ENCODE data around the gene GPR180. TPM values are rescaled to one million over a fixed set of nuclear protein-coding genes. Genes with fewer than 3 reads are reported as not detected.
A peak's percentile ranks its signal among the peaks of the same experiment; 100 is the strongest.

GPR180 gene
- total and polyA plus RNA-seq, 2 of the 13 experiments (the other 11 are each of a cell fraction or from before 2014, with no cell fraction given), result not detected

DNA sequence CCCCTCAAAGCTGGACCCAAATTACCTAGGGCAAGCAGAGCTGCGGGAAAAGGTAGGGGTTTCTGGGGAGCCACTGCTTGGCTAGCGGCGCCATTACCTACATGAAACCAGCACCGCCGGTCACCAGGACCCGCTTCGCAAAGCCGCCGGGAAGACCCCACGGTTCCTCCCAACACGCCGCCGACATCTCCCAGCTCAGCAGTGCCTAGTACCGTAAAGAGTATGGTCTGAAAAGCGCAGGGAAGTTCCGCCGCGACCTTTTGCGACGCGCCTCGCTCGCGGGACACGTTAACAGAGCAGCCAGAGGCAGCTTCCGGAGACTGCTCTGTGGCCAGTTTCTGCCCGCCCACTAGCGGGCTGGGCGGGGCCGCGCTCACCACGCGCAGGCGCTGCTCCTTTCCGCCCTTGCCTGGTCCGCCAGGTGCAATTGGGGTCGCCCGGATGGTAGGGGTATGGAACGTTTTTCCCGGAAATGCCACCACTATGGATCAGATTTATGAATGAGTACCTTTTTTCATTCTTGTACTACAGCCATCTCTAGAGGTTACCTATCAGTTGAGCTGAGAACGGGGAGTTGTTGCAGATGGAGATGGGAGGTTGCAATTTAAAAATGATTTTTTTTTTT lies 5.6 kb upstream of the GPR180 start, which contains the start of gene TGDS (continued):
- TF ChIP-seq ZSCAN22 (CRISPR knock-in tag; IDR thresholded peaks at IDR 0.05) (no peak), ISL2 (CRISPR knock-in tag; IDR thresholded peaks at IDR 0.05) (no peak), REPIN1 (CRISPR knock-in tag; IDR thresholded peaks at IDR 0.05; ENCODE audit: borderline replicate concordance, low read depth) (peak; percentile 30; the same call in 1 of the 2 replicates)

- Histone ChIP-seq H3K27me3 (ENCODE audit: control insufficient read depth in 1 of 2, insufficient read depth in 2 of 2, low read length in 2 of 2) (no peaks in the 10 kb centered on the region; a peak in 1 of 5 replicates), H3K36me3 (replicated peaks in 1 of 2; ENCODE audit: control insufficient read depth in 1 of 2, insufficient read depth in 2 of 2, low read length in 2 of 2) (peaks cover 0 to 9% of the 10 kb centered on the region in 2 experiments; a peak in 2 of 5 replicates), H3K9me3 (ENCODE audit: low read length) (no peaks in the 10 kb centered on the region), H3K4me3 (replicated peaks in 1 of 3; ENCODE audit: insufficient read depth in 1 of 3, low read depth in 2 of 3, low read length in 3 of 3) (peak overlapping the region; percentile 59 to 94 (median 92); a peak in 5 of 6 replicates), H4K20me1 (ENCODE audit: insufficient read depth, low read length) (peaks cover 5% of the 10 kb centered on the region; the same call in 1 of the 2 replicates), H2AFZ (ENCODE audit: low read length) (no peak overlapping the region), H3K9ac (ENCODE audit: insufficient read depth, low read depth, low read length) (0 out of 2 replicates have a peak overlapping the region, but pooled peaks have one; percentile 90), H3K27ac (ENCODE audit: extremely low read length, insufficient read depth, low read length) (peak overlapping the region; percentile 80), H3K4me2 (ENCODE audit: low read depth, low read length) (peak overlapping the region; percentile 95), H3K4me1 (ENCODE audit: insufficient read depth, low read length) (peaks cover 64% of the 10 kb centered on the region), H3K79me2 (ENCODE audit: insufficient read depth, low read length) (peaks cover 26% of the 10 kb centered on the region)
- ATAC-seq, result no peak; the same call in 2 of the 3 replicates
- ChIA-PET CTCF (ENCODE audit: low intra/inter-chr PET ratio, low total read pairs) (no interaction called here), POLR2A (interaction anchor here (0.9 to 2.2 kb wide), 8 partner anchors 17 to 633 kb away, joined by 3 to 22 read pairs (median 4); no protein-coding TSS in a partner anchor)
- DNase-seq (ENCODE audit: low spot score), result no peak
- FAIRE-seq, result no peak
- TF ChIP-seq ZBTB33 (CRISPR knock-in tag; IDR thresholded peaks at IDR 0.05) (peak; percentile 17; the same call in 1 of the 2 replicates), HDAC1 (CRISPR knock-in tag; IDR thresholded peaks at IDR 0.05) (0 out of 2 replicates have a peak, but pooled peaks have one; percentile 3), BRF2 (CRISPR knock-in tag; IDR thresholded peaks at IDR 0.05) (0 out of 2 replicates have a peak, but pooled peaks have one; percentile 3), GATAD2A (CRISPR knock-in tag; IDR thresholded peaks at IDR 0.05) (no peak), PRDM10 (CRISPR knock-in tag; IDR thresholded peaks at IDR 0.05; ENCODE audit: low read depth) (no peak)
- intact Hi-C loops (cut with micrococcal nuclease; ENCODE audit: unreplicated experiment) (loop anchor here (1.0 kb wide), 1 partner anchor 47 kb away; no protein-coding TSS in a partner anchor), in situ Hi-C loops (cut with HindIII; ENCODE audit: extremely low pct_ligation_motif_present, low pct_unique_long_range_greater_than_20kb) (no loop called here)
- 79% methylated on average over 19 of the region's 20 CpGs for WGBS (ENCODE audit: low lambda C conversion rate)
- BruUV-seq (replicated peaks), result no TSS peak
Observed at GRCh38 chr13:94596575-94596971, 5.1 kb upstream of the GPR180 start.
